ENCODE results near the gene SNX27.
A peak's percentile ranks its signal among the peaks of the same experiment; 100 is the strongest.

SNX27 gene

DNA sequence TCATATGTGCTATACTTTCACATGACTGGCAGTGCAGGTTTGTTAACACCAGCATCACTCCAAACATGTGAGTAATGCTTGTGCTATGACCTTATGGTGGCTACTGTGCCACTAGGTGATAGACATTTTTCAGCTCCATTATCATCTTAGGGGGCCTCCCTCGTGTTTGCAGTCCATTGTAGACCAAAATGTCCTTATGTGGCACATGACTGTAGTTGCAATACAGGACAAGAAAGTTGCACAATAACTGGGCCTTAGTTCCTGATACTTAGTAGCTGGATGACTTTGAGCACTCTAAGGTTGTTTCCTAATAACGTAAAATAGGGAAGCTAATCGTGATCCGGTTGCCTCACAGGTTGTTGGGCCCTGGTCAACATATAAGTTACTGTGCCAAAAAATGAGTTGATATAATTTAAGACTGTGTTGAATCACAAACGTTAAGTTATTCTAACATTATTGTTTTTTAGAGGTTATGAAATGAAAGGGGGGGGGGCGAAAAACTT, 511 bp upstream of the SNX27 start:
- peak overlapping the region; percentile 91 for H3K4me2 ChIP-seq
- peaks cover 36% of the 10 kb centered on the region; the same call in 1 of the 2 replicates for H3K79me2 ChIP-seq (ENCODE audit: insufficient read depth, low read depth)
- peaks cover 31% of the 10 kb centered on the region for H3K4me1 ChIP-seq (ENCODE audit: low read depth, poor library complexity, severe bottlenecking)
- H3K9ac ChIP-seq, result peak overlapping the region; percentile 80; the same call in 1 of the 2 replicates
- TF ChIP-seq, protein P1, sequence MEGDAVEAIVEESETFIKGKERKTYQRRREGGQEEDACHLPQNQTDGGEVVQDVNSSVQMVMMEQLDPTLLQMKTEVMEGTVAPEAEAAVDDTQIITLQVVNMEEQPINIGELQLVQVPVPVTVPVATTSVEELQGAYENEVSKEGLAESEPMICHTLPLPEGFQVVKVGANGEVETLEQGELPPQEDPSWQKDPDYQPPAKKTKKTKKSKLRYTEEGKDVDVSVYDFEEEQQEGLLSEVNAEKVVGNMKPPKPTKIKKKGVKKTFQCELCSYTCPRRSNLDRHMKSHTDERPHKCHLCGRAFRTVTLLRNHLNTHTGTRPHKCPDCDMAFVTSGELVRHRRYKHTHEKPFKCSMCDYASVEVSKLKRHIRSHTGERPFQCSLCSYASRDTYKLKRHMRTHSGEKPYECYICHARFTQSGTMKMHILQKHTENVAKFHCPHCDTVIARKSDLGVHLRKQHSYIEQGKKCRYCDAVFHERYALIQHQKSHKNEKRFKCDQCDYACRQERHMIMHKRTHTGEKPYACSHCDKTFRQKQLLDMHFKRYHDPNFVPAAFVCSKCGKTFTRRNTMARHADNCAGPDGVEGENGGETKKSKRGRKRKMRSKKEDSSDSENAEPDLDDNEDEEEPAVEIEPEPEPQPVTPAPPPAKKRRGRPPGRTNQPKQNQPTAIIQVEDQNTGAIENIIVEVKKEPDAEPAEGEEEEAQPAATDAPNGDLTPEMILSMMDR (conservative IDR thresholded peaks at IDR 0.05; ENCODE audit: low read depth, low read length), result no peak; the same call in 1 of the 2 replicates
- H3K4me3 ChIP-seq (IDR thresholded peaks at IDR 0.05; ENCODE audit: insufficient read depth, low read depth, low read length), result no peak overlapping the region
- no peaks in the 10 kb centered on the region for H3K36me3 ChIP-seq (ENCODE audit: insufficient read depth)
- H3K27ac ChIP-seq, result no peak overlapping the region
- H2AFZ ChIP-seq (ENCODE audit: low read depth), result peak overlapping the region; percentile 92
- H4K20me1 ChIP-seq (ENCODE audit: insufficient read depth), result no peaks in the 10 kb centered on the region
- H3K27me3 ChIP-seq (ENCODE audit: insufficient read depth, low read depth), result no peaks in the 10 kb centered on the region

DNA sequence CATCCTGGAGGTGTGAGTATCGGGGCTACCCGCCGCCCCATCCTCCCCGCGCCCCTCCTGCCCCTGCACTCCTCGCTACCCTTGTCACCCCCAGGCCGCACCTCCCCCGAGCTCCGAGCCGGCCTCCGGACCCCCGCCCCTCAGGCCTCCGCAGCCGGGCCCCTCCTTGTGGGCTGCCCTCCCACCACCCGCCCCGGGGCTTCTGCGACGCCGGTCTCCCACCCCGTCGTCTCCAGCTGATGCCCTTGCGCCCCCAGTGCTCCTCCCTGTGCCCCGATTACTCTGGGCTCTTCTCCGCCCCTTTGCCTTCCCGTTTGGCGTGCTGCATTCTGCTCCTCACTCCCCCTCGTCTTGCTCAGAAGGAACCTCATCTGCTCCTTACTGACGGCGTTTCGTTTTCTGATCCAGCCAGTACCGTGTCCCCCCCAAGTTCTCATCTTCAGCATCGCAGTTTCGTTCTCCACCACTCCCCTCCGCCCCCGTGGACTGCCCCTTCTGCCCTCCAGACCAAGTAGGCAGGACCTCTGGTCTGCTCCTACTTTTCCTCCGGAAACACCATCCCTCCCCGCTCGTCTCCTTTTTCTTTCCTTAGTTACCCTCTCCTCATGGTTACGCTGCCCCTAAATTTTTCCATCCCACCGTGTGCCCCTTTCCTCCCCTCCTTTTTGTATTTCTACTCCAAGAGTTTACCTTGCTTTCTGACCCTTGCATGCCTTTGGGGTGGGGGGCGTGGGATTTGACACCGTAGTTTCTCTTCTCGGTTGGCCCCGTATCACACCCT, 841 bp downstream of the SNX27 start:
- peak overlapping the region; percentile 92 for H2AFZ ChIP-seq (ENCODE audit: low read depth)
- peaks cover 47% of the 10 kb centered on the region; the same call in 1 of the 2 replicates for H3K79me2 ChIP-seq (ENCODE audit: insufficient read depth, low read depth)
- H3K4me2 ChIP-seq, result peak overlapping the region; percentile 91
- H4K20me1 ChIP-seq (ENCODE audit: insufficient read depth), result no peaks in the 10 kb centered on the region
- TF ChIP-seq, protein P1 (conservative IDR thresholded peaks at IDR 0.05; ENCODE audit: low read depth, low read length), result no peak
- no peak overlapping the region for H3K27ac ChIP-seq
- H3K27me3 ChIP-seq (ENCODE audit: insufficient read depth, low read depth), result no peaks in the 10 kb centered on the region
- no peaks in the 10 kb centered on the region for H3K36me3 ChIP-seq (ENCODE audit: insufficient read depth)
- peaks cover 31% of the 10 kb centered on the region for H3K4me1 ChIP-seq (ENCODE audit: low read depth, poor library complexity, severe bottlenecking)
- H3K4me3 ChIP-seq (IDR thresholded peaks at IDR 0.05; ENCODE audit: insufficient read depth, low read depth, low read length), result peak overlapping the region; percentile 94
- peak overlapping the region; percentile 80 for H3K9ac ChIP-seq

DNA sequence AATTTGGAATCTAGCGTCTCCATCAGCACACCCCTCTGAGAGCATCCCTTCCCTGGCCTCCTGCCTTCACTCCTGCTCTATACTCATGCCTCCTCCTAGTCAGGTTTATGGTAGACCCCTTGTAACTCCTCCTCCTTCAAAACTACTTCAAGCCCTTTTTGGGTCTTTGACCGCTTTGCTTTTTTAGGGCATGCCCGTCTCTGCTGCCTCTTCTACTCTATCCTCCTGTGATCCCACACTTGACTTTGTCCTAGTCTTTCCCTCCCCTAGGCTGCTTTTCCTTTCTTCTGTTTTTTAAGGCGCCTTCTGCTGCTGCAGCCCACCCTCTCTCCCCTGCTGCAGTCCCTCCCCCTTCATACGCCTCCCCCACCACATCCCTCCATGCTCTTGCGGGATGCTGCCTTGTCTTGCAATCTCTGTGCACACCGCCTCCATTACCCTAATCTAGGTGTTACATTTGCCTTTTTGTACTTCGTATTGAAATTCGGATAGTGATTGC, 1.5 kb downstream of the SNX27 start:
- H3K36me3 ChIP-seq (ENCODE audit: insufficient read depth), result no peaks in the 10 kb centered on the region
- H3K4me1 ChIP-seq (ENCODE audit: low read depth, poor library complexity, severe bottlenecking), result peaks cover 36% of the 10 kb centered on the region
- H3K79me2 ChIP-seq (ENCODE audit: insufficient read depth, low read depth), result peaks cover 53% of the 10 kb centered on the region; the same call in 1 of the 2 replicates
- H3K27ac ChIP-seq, result no peak overlapping the region
- no peaks in the 10 kb centered on the region for H3K27me3 ChIP-seq (ENCODE audit: insufficient read depth, low read depth)
- peak overlapping the region; percentile 92; the same call in 1 of the 2 replicates for H2AFZ ChIP-seq (ENCODE audit: low read depth)
- TF ChIP-seq, protein P1 (conservative IDR thresholded peaks at IDR 0.05; ENCODE audit: low read depth, low read length), result no peak
- H4K20me1 ChIP-seq (ENCODE audit: insufficient read depth), result no peaks in the 10 kb centered on the region
- peak overlapping the region; percentile 94 for H3K4me3 ChIP-seq (IDR thresholded peaks at IDR 0.05; ENCODE audit: insufficient read depth, low read depth, low read length)
- H3K4me2 ChIP-seq, result peak overlapping the region; percentile 91
- no peak overlapping the region for H3K9ac ChIP-seq

DNA sequence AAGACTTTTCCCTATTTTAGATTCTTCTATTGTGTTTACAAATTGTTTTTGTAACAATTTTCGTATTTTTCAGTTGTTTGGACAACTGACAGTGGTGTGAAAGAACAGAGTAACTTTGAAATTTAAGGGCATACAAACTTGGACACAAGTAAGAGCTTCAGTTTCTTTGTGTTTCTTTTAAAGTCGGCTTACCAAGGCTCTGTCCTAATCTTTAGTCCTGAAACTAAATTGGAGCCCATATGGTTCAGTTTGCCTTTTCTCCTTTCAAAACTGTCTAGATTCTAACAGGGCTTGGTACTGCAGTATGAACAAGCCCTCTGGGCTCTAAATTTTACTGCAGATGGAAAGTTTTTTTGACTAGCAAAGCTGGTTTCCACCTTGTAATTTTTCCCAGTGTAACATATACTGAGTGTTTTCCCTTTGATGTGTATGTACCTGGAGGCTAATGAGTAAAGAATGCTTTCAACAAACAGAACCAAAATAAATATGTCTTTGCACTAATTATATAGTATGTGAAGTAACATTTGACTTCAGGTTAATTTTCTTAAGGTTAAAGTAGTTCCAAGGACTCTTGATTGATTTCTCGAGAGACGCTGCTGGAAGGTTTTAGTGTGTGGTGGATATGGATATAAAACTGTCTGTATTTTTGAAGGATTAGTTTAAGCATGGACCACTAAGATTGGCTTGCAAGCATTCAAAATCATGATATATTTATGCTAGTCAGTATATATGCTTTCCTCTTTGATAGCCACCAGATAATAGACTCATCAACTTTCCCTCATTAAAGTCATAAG, 4.1 kb downstream of the SNX27 start:
- Histone ChIP-seq H3K27ac (no peak overlapping the region), H4K20me1 (ENCODE audit: insufficient read depth) (no peaks in the 10 kb centered on the region), H3K79me2 (ENCODE audit: insufficient read depth, low read depth) (peaks cover 70% of the 10 kb centered on the region; the same call in 1 of the 2 replicates), H3K36me3 (ENCODE audit: insufficient read depth) (no peaks in the 10 kb centered on the region), H2AFZ (ENCODE audit: low read depth) (no peak overlapping the region), H3K4me2 (no peak overlapping the region), H3K9ac (no peak overlapping the region), H3K4me3 (IDR thresholded peaks at IDR 0.05; ENCODE audit: insufficient read depth, low read depth, low read length) (no peak overlapping the region), H3K27me3 (ENCODE audit: insufficient read depth, low read depth) (no peaks in the 10 kb centered on the region), H3K4me1 (ENCODE audit: low read depth, poor library complexity, severe bottlenecking) (peaks cover 60% of the 10 kb centered on the region)
- TF ChIP-seq, protein P1 (conservative IDR thresholded peaks at IDR 0.05; ENCODE audit: low read depth, low read length), result no peak
